HepG2 (cell line): ENCODE measurements around the gene ALOX12. TPM values are rescaled to one million over a fixed set of nuclear protein-coding genes. Genes with fewer than 3 reads are reported as not detected.

Experiments
- CBX5 ChIP-seq: sonication (generic); formaldehyde crosslinking; IDR thresholded peaks from 2 replicates; pipeline ENCODE4 v1.4.0; 2020; ENCODE audit warnings: missing genetic modification reagents, borderline replicate concordance
- ELF3 ChIP-seq: IDR thresholded peaks from 2 replicates; pipeline ENCODE4 v1.6.1; 2016; ENCODE audit warnings: missing genetic modification reagents, missing compliant biosample characterization
- HHEX ChIP-seq: IDR thresholded peaks from 2 replicates; pipeline ENCODE4 v1.6.1; 2016; ENCODE audit warnings: control low read depth
- KLF9 ChIP-seq: IDR thresholded peaks from 2 replicates; pipeline ENCODE4 v1.6.1; 2016; ENCODE audit warnings: low read depth
- MTF2 ChIP-seq: sonication (generic); formaldehyde crosslinking; IDR thresholded peaks from 2 replicates; pipeline ENCODE4 v1.5.0; 2020; ENCODE audit warnings: missing genetic modification reagents, borderline replicate concordance
- PHF8 ChIP-seq: sonication (generic); formaldehyde crosslinking; IDR thresholded peaks from 2 replicates; pipeline ENCODE4 v1.5.0; 2020; ENCODE audit warnings: missing genetic modification reagents
- RBM39 ChIP-seq: fragments of 200-400 bp; formaldehyde crosslinking; IDR thresholded peaks from one replicate; pipeline ENCODE4 v1.6.1; 2018; ENCODE audit warnings: antibody characterized with exemption, mild to moderate bottlenecking, low read depth, low read length; ENCODE audit not compliant: poor library complexity, severe bottlenecking
- RFXANK ChIP-seq: IDR thresholded peaks from 2 replicates; pipeline ENCODE4 v1.6.1; 2016
- SIX4 ChIP-seq: sonication (generic); formaldehyde crosslinking; IDR thresholded peaks from 2 replicates; pipeline ENCODE4 v1.4.0; 2020; ENCODE audit warnings: missing genetic modification reagents
- TAF15 ChIP-seq: fragments of 200-400 bp; formaldehyde crosslinking; IDR thresholded peaks from one replicate; pipeline ENCODE4 v1.6.1; 2018; ENCODE audit warnings: mild to moderate bottlenecking, low read depth, low read length; ENCODE audit not compliant: poor library complexity, severe bottlenecking
- ZBTB3 ChIP-seq: sonication (generic); formaldehyde crosslinking; IDR thresholded peaks from 2 replicates; pipeline ENCODE4 v1.4.0; 2020; ENCODE audit warnings: low read depth, mild to moderate bottlenecking, moderate library complexity, missing genetic modification reagents, borderline replicate concordance
- ZC3H13 ChIP-seq: sonication (generic); formaldehyde crosslinking; IDR thresholded peaks from 2 replicates; pipeline ENCODE4 v1.8.1; 2023; ENCODE audit warnings: mild to moderate bottlenecking, missing genetic modification reagents, moderate library complexity
- ZNF550 ChIP-seq: sonication (generic); formaldehyde crosslinking; IDR thresholded peaks from 2 replicates; pipeline ENCODE4 v1.4.0; 2020; ENCODE audit warnings: mild to moderate bottlenecking, missing genetic modification reagents, borderline replicate concordance
- ZNF562 ChIP-seq: sonication (generic); formaldehyde crosslinking; IDR thresholded peaks from 2 replicates; pipeline ENCODE4 v1.8.0; 2022; ENCODE audit warnings: missing genetic modification reagents, borderline replicate concordance
- ZNF577 ChIP-seq: sonication (generic); formaldehyde crosslinking; IDR thresholded peaks from 2 replicates; pipeline ENCODE4 v1.4.0; 2020; ENCODE audit warnings: mild to moderate bottlenecking, low read depth, missing genetic modification reagents, borderline replicate concordance
- ZNF720 ChIP-seq: sonication (generic); formaldehyde crosslinking; IDR thresholded peaks from 2 replicates; pipeline ENCODE4 v1.4.0; 2020; ENCODE audit warnings: missing genetic modification reagents
- ZNF841 ChIP-seq: sonication (generic); formaldehyde crosslinking; IDR thresholded peaks from 2 replicates; pipeline ENCODE4 v1.8.1; 2023; ENCODE audit warnings: missing genetic modification reagents, borderline replicate concordance
- polyA plus RNA-seq, 8 experiments: library from polyadenylated mRNA; depleted of rRNA in 3 of 8; stranded (reverse) in 7 of 8; unstranded in 1 of 8; fragments of >200 nt; fragmentation: Illumina TruSeq in 4 of 8; extraction: Trizol in 4 of 8; gene quantifications; 2 replicates each; pipeline versions ENCODE4 v1.2.1 to v1.2.3, GENCODE V29; 2011 to 2016; ENCODE audit warnings: low read depth in 4 of 8, missing spikeins in 1 of 8, mixed read lengths in 1 of 8; ENCODE audit not compliant: insufficient read depth in 1 of 8
- total RNA-seq, 5 experiments: library from RNA; depleted of rRNA; stranded (reverse); fragments of >200 nt; fragmentation: Illumina TruSeq; extraction: Trizol; gene quantifications; 2 replicates each; pipeline ENCODE4 v1.2.3, GENCODE V29; 2016; ENCODE audit warnings: low read depth in 1 of 5
- TF ChIP-seq, protein P1 (sequence below): sonication (generic); formaldehyde crosslinking; IDR thresholded peaks from 2 replicates; pipeline ENCODE4 v1.5.0; 2020; ENCODE audit warnings: mild to moderate bottlenecking, missing genetic modification reagents, borderline replicate concordance
- TF ChIP-seq, protein P2 (sequence below): IDR thresholded peaks from 2 replicates; pipeline ENCODE4 v1.6.1; 2016
- TF ChIP-seq, protein P3 (sequence below): sonication (generic); formaldehyde crosslinking; IDR thresholded peaks from 2 replicates; pipeline ENCODE4 v1.8.1; 2022; ENCODE audit warnings: low read depth, mild to moderate bottlenecking, missing genetic modification reagents
- TF ChIP-seq, protein P4 (sequence below): sonication (generic); formaldehyde crosslinking; IDR thresholded peaks from 2 replicates; pipeline ENCODE4 v1.4.0; 2020; ENCODE audit warnings: missing genetic modification reagents
- TF ChIP-seq, protein P5 (sequence below): sonication (generic); formaldehyde crosslinking; IDR thresholded peaks from 2 replicates; pipeline ENCODE4 v1.4.0; 2020; ENCODE audit warnings: mild to moderate bottlenecking, low read depth, missing genetic modification reagents

ALOX12 gene
- total and polyA plus RNA-seq, 2 of the 13 experiments (the other 11 are each of a cell fraction or from before 2014, with no cell fraction given), result not detected

DNA sequence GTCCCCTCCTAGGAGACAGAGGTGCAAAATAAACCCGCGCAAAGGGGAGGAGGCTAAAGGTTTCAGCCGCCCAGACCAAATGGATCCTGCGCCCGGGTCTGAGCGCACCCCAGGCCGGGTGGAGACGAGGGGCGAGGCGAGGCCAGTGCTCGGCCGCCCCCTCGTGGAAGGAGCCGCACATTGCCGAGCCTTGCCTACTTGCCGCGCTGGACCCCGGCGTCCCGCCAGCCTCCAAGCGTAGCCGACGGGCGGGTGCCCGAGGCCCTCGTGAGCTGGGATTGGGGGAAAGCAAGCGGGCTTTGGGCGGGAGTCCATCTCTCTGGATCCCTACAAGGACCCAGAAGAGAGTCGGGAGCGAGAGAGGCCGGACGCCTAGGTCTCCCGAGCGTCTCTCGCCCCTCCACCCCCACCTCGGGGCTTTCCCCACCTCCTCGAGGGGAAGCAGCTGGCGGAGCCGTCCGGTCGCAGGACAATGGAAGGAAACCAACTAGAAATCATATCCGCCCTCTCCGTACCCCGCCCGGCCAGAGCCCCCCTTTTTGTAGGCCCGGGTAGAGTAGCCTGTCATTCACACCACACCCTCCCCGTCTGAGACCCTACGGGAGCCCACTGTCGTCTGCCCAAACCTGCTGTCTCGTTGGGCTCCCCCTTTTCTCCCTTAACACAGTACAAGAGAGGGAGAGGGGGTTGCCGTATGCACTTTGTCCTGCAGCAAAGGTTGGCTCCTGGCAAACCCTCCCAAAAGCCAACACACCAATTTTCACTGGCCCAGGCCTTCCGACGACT, 26.3 kb downstream of the ALOX12 start (continued):
- TF ChIP-seq ZNF841 (CRISPR knock-in tag), result no peak
- no peak for TF ChIP-seq KLF9 (CRISPR knock-in tag)
- TF ChIP-seq SIX4 (CRISPR knock-in tag), result 0 out of 2 replicates have a peak, but pooled peaks have one; percentile 16
- TF ChIP-seq ZNF562 (CRISPR knock-in tag), result no peak
- TF ChIP-seq, protein P1, sequence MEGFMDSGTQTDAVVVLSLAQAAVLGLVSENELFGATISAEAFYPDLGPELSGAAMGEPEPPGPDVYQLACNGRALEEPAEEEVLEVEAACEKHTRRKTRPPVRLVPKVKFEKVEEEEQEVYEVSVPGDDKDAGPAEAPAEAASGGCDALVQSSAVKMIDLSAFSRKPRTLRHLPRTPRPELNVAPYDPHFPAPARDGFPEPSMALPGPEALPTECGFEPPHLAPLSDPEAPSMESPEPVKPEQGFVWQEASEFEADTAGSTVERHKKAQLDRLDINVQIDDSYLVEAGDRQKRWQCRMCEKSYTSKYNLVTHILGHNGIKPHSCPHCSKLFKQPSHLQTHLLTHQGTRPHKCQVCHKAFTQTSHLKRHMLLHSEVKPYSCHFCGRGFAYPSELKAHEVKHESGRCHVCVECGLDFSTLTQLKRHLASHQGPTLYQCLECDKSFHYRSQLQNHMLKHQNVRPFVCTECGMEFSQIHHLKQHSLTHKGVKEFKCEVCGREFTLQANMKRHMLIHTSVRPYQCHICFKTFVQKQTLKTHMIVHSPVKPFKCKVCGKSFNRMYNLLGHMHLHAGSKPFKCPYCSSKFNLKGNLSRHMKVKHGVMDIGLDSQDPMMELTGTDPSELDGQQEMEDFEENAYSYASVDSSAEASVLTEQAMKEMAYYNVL (CRISPR knock-in tag), result no peak
- TF ChIP-seq ZNF550, result no peak
- TF ChIP-seq, protein P2, sequence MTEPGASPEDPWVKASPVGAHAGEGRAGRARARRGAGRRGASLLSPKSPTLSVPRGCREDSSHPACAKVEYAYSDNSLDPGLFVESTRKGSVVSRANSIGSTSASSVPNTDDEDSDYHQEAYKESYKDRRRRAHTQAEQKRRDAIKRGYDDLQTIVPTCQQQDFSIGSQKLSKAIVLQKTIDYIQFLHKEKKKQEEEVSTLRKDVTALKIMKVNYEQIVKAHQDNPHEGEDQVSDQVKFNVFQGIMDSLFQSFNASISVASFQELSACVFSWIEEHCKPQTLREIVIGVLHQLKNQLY (CRISPR knock-in tag), result no peak
- peak; percentile 50; the same call in 1 of the 2 replicates for TF ChIP-seq PHF8
- TF ChIP-seq ZC3H13 (CRISPR knock-in tag), result no peak
- TF ChIP-seq CBX5 (CRISPR knock-in tag), result no peak; the same call in 1 of the 2 replicates
- TF ChIP-seq RFXANK (CRISPR knock-in tag), result 0 out of 2 replicates have a peak, but pooled peaks have one; percentile 52
- TF ChIP-seq, protein P3, sequence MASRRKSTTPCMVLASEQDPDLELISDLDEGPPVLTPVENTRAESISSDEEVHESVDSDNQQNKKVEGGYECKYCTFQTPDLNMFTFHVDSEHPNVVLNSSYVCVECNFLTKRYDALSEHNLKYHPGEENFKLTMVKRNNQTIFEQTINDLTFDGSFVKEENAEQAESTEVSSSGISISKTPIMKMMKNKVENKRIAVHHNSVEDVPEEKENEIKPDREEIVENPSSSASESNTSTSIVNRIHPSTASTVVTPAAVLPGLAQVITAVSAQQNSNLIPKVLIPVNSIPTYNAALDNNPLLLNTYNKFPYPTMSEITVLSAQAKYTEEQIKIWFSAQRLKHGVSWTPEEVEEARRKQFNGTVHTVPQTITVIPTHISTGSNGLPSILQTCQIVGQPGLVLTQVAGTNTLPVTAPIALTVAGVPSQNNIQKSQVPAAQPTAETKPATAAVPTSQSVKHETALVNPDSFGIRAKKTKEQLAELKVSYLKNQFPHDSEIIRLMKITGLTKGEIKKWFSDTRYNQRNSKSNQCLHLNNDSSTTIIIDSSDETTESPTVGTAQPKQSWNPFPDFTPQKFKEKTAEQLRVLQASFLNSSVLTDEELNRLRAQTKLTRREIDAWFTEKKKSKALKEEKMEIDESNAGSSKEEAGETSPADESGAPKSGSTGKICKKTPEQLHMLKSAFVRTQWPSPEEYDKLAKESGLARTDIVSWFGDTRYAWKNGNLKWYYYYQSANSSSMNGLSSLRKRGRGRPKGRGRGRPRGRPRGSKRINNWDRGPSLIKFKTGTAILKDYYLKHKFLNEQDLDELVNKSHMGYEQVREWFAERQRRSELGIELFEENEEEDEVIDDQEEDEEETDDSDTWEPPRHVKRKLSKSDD, result no peak
- TF ChIP-seq, protein P4, sequence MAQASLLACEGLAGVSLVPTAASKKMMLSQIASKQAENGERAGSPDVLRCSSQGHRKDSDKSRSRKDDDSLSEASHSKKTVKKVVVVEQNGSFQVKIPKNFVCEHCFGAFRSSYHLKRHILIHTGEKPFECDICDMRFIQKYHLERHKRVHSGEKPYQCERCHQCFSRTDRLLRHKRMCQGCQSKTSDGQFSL (CRISPR knock-in tag), result peak; percentile 25; the same call in 1 of the 2 replicates
- peak; percentile 44 for TF ChIP-seq TAF15
- no peak for TF ChIP-seq HHEX
- no peak for TF ChIP-seq ZBTB3 (CRISPR knock-in tag)
- TF ChIP-seq ELF3 (CRISPR knock-in tag), result peak; percentile 52; the same call in 1 of the 2 replicates
- TF ChIP-seq, protein P5, sequence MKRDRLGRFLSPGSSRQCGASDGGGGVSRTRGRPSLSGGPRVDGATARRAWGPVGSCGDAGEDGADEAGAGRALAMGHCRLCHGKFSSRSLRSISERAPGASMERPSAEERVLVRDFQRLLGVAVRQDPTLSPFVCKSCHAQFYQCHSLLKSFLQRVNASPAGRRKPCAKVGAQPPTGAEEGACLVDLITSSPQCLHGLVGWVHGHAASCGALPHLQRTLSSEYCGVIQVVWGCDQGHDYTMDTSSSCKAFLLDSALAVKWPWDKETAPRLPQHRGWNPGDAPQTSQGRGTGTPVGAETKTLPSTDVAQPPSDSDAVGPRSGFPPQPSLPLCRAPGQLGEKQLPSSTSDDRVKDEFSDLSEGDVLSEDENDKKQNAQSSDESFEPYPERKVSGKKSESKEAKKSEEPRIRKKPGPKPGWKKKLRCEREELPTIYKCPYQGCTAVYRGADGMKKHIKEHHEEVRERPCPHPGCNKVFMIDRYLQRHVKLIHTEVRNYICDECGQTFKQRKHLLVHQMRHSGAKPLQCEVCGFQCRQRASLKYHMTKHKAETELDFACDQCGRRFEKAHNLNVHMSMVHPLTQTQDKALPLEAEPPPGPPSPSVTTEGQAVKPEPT, result no peak
- TF ChIP-seq RBM39, result no peak
- no peak for TF ChIP-seq ZNF720 (CRISPR knock-in tag)
- no peak for TF ChIP-seq MTF2 (CRISPR knock-in tag)
- no peak for TF ChIP-seq ZNF577 (CRISPR knock-in tag)
